Ectodermal cell (in vitro differentiated cells): ENCODE results near the gene ABCA2.
A peak's percentile ranks its signal among the peaks of the same experiment; 100 is the strongest.

Experiments used
- H3K27ac ChIP-seq: 2 replicates; pipeline ENCODE4 v1.7.0; 2013; ENCODE audit warnings: mild to moderate bottlenecking, low read depth, low read length; ENCODE audit not compliant: insufficient read depth, poor library complexity, severe bottlenecking
- H3K27me3 ChIP-seq: 2 replicates; pipeline ENCODE4 v1.7.0; 2013; ENCODE audit warnings: mild to moderate bottlenecking, low read length; ENCODE audit not compliant: insufficient read depth, control insufficient read depth, poor library complexity, severe bottlenecking
- H3K36me3 ChIP-seq: one replicate; pipeline ENCODE4 v1.7.0; 2013; ENCODE audit warnings: low read length; ENCODE audit not compliant: control insufficient read depth, insufficient read depth
- H3K4me1 ChIP-seq: one replicate; pipeline ENCODE4 v1.7.0; 2013; ENCODE audit warnings: low read length; ENCODE audit not compliant: control insufficient read depth, insufficient read depth
- H3K4me3 ChIP-seq: 2 replicates; pipeline ENCODE4 v1.7.0; 2013; ENCODE audit warnings: low read depth, low read length, control low read depth; ENCODE audit not compliant: insufficient read depth
- H3K9me3 ChIP-seq: 2 replicates; pipeline ENCODE4 v1.7.0; 2013; ENCODE audit warnings: mild to moderate bottlenecking, low read length, moderate library complexity; ENCODE audit not compliant: control insufficient read depth
- WGBS, 2 experiments: methylation state at CpG; one replicate each; pipeline ENCODE4 v1.1.7; 2013; ENCODE audit warnings: missing lambda C conversion rate in 2 of 2; 5-methylcytosine and 5-hydroxymethylcytosine counted together

The ABCA2 gene

GRCh38 chr9:137070201-137070905 lies 42.3 kb upstream of the ABCA2 start, which contains the start of gene SAPCD2:
SAPCD2 (minus strand) TSS chr9:137070557; CDS start chr9:137070460, 97 bp downstream.
- Histone ChIP-seq H3K9me3 (no peaks in the 10 kb centered on the region), H3K27ac (no peak within 1 kb of the TSS), H3K4me1 (peaks cover 16% of the 10 kb centered on the region), H3K27me3 (peaks cover 30% of the 10 kb centered on the region), H3K4me3 (peak within 1 kb of the TSS; percentile 50), H3K36me3 (no peaks in the 10 kb centered on the region)
- 1% methylated on average over 74 of the region's 74 CpGs for WGBS, 2 experiments

- 5 to 6% methylated on average over 52 of the region's 52 CpGs for WGBS, 2 experiments
- peak overlapping the region; percentile 50 for H3K4me3 ChIP-seq
Measured at GRCh38 chr9:137069508-137070091, 41.6 kb upstream of the ABCA2 start.

GRCh38 chr9:137068539-137069507 lies 40.8 kb upstream of the ABCA2 start:
- peaks cover 22% of the 10 kb centered on the region for H3K27me3 ChIP-seq
- H3K4me1 ChIP-seq = peaks cover 16% of the 10 kb centered on the region
- no peaks in the 10 kb centered on the region for H3K36me3 ChIP-seq
- no peaks in the 10 kb centered on the region for H3K9me3 ChIP-seq
- WGBS, 2 experiments = 93 to 95% methylated on average over 17 of the region's 17 CpGs
- H3K27ac ChIP-seq = no peak overlapping the region
- H3K4me3 ChIP-seq = peak overlapping the region; percentile 50

More at GRCh38 chr9:137069508-137070091, 41.6 kb upstream of the ABCA2 start:
- Histone ChIP-seq H3K9me3 (no peaks in the 10 kb centered on the region), H3K27me3 (peaks cover 25% of the 10 kb centered on the region), H3K36me3 (no peaks in the 10 kb centered on the region), H3K4me1 (peaks cover 16% of the 10 kb centered on the region), H3K27ac (no peak overlapping the region)

GRCh38 chr9:137067860-137068538 lies 40.0 kb upstream of the ABCA2 start:
- WGBS, 2 experiments = 61 to 63% methylated on average over 12 of the region's 12 CpGs
- Histone ChIP-seq H3K4me1 (peaks cover 16% of the 10 kb centered on the region), H3K4me3 (no peak overlapping the region)

GRCh38 chr9:137066096-137066861 lies 38.2 kb upstream of the ABCA2 start:
- Histone ChIP-seq H3K4me1 (peaks cover 16% of the 10 kb centered on the region), H3K27ac (no peak overlapping the region), H3K4me3 (no peak overlapping the region), H3K9me3 (no peaks in the 10 kb centered on the region), H3K27me3 (peaks cover 18% of the 10 kb centered on the region), H3K36me3 (no peaks in the 10 kb centered on the region)
- WGBS, 2 experiments = 93 to 94% methylated on average over 26 of the region's 26 CpGs

More at GRCh38 chr9:137067860-137068538, 40.0 kb upstream of the ABCA2 start:
- no peaks in the 10 kb centered on the region for H3K9me3 ChIP-seq
- H3K36me3 ChIP-seq = no peaks in the 10 kb centered on the region
- H3K27me3 ChIP-seq = peaks cover 18% of the 10 kb centered on the region
- H3K27ac ChIP-seq = no peak overlapping the region

GRCh38 chr9:137065336-137065967 lies 37.4 kb upstream of the ABCA2 start:
- Histone ChIP-seq H3K4me3 (no peak overlapping the region), H3K4me1 (peaks cover 11% of the 10 kb centered on the region), H3K27ac (no peak overlapping the region), H3K36me3 (no peaks in the 10 kb centered on the region), H3K27me3 (peaks cover 18% of the 10 kb centered on the region), H3K9me3 (no peaks in the 10 kb centered on the region)
- 93 to 95% methylated on average over 23 of the region's 23 CpGs for WGBS, 2 experiments

- 88 to 91% methylated on average over 12 of the region's 12 CpGs for WGBS, 2 experiments
- Histone ChIP-seq H3K27me3 (peaks cover 13% of the 10 kb centered on the region), H3K4me3 (no peak overlapping the region), H3K9me3 (no peaks in the 10 kb centered on the region), H3K36me3 (no peaks in the 10 kb centered on the region), H3K27ac (no peak overlapping the region), H3K4me1 (peaks cover 11% of the 10 kb centered on the region)
Measured at GRCh38 chr9:137064880-137065164, 36.8 kb upstream of the ABCA2 start.

- WGBS, 2 experiments = 61 to 62% methylated on average over 55 of the region's 55 CpGs
- Histone ChIP-seq H3K27ac (no peak overlapping the region), H3K4me3 (no peak overlapping the region), H3K4me1 (peaks cover 7% of the 10 kb centered on the region), H3K36me3 (no peaks in the 10 kb centered on the region), H3K9me3 (no peaks in the 10 kb centered on the region), H3K27me3 (peaks cover 7% of the 10 kb centered on the region)
Measured at GRCh38 chr9:137064027-137064879, 36.2 kb upstream of the ABCA2 start.
